ENCODE results near the gene ATG14.

Gene ATG14

DNA sequence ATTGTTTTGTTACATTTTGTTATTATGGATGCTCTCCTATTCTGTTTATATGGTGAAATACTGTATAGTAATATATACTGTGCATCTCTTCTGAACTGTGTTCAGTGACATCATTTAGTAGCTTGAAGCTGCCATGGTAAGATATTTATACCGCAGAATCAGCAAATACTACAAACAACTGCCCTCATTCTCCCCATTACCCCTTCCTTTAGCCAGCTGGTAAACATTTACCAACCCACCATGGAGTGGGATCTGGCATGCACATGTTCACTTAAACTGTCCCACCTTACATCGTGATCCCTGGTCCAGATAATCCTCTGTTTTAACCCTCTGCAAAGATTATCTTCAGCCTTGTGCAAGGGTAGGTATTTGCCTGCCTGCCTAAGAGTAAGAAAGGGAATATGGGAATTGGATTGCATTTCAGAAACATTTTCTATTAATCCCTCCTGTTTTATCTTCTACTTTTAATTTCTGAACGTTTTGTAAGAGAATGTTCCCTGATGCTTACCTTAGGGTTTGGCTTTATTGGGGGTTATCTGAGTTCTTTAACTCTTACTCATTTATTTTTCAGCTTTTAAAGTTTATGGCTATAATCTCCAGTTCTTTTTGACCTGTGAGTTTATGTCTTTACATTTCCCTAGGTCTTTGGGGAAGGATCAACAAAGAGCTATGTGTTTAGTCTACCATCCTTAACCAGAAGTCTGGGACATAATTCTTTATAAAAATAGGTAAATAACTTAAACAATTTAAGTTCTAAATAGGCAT, 93.9 kb downstream of the ATG14 start:
- DNase-seq (ENCODE audit: low read depth in 1 of 2, low spot score in 1 of 2) = no peak

DNA sequence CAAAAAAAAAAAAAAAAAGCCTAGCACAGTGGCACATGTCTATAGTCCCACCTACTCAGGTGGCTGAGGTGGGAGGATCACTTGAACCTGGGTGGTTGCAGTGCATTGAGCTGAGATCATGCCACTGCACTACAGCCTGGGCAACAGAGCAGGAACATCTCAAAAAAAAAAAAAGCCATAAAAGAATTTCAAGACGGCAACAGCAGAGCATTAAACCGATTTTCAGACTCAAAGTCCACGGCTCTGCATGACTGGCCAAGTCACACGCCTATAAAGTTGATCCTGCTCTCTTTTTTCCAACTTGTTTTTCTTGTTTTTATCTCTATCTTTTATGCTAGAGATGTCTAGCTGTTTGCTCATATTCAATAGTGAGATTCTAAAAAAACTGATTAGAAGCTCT, 95.1 kb downstream of the ATG14 start:
- DNase-seq (ENCODE audit: low read depth in 1 of 2, low spot score in 1 of 2) = no peak
